Neural cell (in vitro differentiated cells): Measurements from ENCODE around the gene UNC93B1. TPM values are rescaled to one million over a fixed set of nuclear protein-coding genes. Genes with fewer than 3 reads are reported as not detected.
"Not testable (repeated sequence)": the region's sequence is repeated elsewhere in the genome, so short reads cannot be mapped to it uniquely, and the experiment has no call there.

ENCODE experiments used
- H2AFZ ChIP-seq: fragments of 200-600, 300-800 bp; sonication (generic), shearing (Covaris generic); 2 replicates; pipeline ENCODE4 v1.6.0; 2014; ENCODE audit warnings: low read depth, mild to moderate bottlenecking, antibody characterized with exemption, low read length, moderate library complexity
- H3F3A ChIP-seq: fragments of 200-600 bp; shearing (Covaris generic); 2 replicates; pipeline ENCODE4 v1.6.1; 2016; ENCODE audit warnings: mild to moderate bottlenecking, moderate library complexity, mixed read lengths, antibody characterized with exemption, low read length; ENCODE audit not compliant: insufficient read depth, poor library complexity, severe bottlenecking
- H3K27ac ChIP-seq: fragments of 200-600, 300-800 bp; sonication (generic), shearing (Covaris generic); 2 replicates; pipeline ENCODE4 v1.5.1; 2014; ENCODE audit warnings: mild to moderate bottlenecking, low read length, moderate library complexity
- H3K27me3 ChIP-seq: fragments of 300-800, 200-600 bp; sonication (generic), shearing (Covaris generic); 2 replicates; pipeline ENCODE4 v1.6.0; 2014; ENCODE audit warnings: mild to moderate bottlenecking, low read depth, low read length, moderate library complexity; ENCODE audit not compliant: insufficient read depth
- H3K36me3 ChIP-seq: fragments of 300-800, 200-600 bp; sonication (generic), shearing (Covaris generic); 2 replicates; pipeline ENCODE4 v1.5.1; 2014; ENCODE audit warnings: mild to moderate bottlenecking, antibody characterized with exemption, low read length, moderate library complexity; ENCODE audit not compliant: insufficient read depth
- H3K4me2 ChIP-seq: fragments of 300-800, 200-600 bp; sonication (generic), shearing (Covaris generic); 2 replicates; pipeline ENCODE4 v1.6.0; 2014; ENCODE audit warnings: mild to moderate bottlenecking, low read length
- H3K4me3 ChIP-seq: fragments of 300-800, 200-600 bp; sonication (generic), shearing (Covaris generic); 2 replicates; pipeline ENCODE4 v1.5.1; 2014; ENCODE audit warnings: mild to moderate bottlenecking, low read length, moderate library complexity
- H3K79me2 ChIP-seq: fragments of 200-600 bp; shearing (Covaris generic); replicated peaks from 2 replicates; pipeline ENCODE4 v1.6.0; 2014; ENCODE audit warnings: mild to moderate bottlenecking, low read length, moderate library complexity; ENCODE audit not compliant: insufficient read depth
- H3K9ac ChIP-seq: fragments of 300-800, 200-600 bp; sonication (generic), shearing (Covaris generic); 2 replicates; pipeline ENCODE4 v1.6.1; 2016; ENCODE audit warnings: mild to moderate bottlenecking, low read length, mixed read lengths
- H3K9me2 ChIP-seq: fragments of 200-600 bp; shearing (Covaris generic); 2 replicates; pipeline ENCODE4 v1.6.1; 2016; ENCODE audit warnings: mild to moderate bottlenecking, low read length, mixed read lengths; ENCODE audit not compliant: insufficient read depth
- H3K9me3 ChIP-seq: fragments of 200-600, 300-800 bp; sonication (generic), shearing (Covaris generic); 2 replicates; pipeline ENCODE4 v1.6.1; 2016; ENCODE audit warnings: mild to moderate bottlenecking, mixed run types, low read length, moderate library complexity, mixed read lengths
- H4K20me1 ChIP-seq: fragments of 200-600 bp; shearing (Covaris generic); 2 replicates; pipeline ENCODE4 v1.6.1; 2016; ENCODE audit warnings: mild to moderate bottlenecking, mixed run types; ENCODE audit not compliant: insufficient read depth
- CTCF ChIP-seq: fragments of 450-650 bp; IDR thresholded peaks from 2 replicates; pipeline ENCODE4 v1.5.1; 2014; ENCODE audit warnings: antibody characterized with exemption, mild to moderate bottlenecking, moderate library complexity; ENCODE audit not compliant: poor library complexity, severe bottlenecking
- polyA plus RNA-seq: library from polyadenylated mRNA; depleted of rRNA; stranded (reverse); fragments of >200 nt; gene quantifications from 2 replicates; pipeline ENCODE4 v1.2.3, GENCODE V29; 2014
- small RNA-seq, 3 experiments: library from RNA; depleted of rRNA; stranded (forward); fragments of <200 nt; gene quantifications; one replicate each; pipeline ENCODE3, GENCODE V24; 2012

UNC93B1 gene
- polyA plus RNA-seq, 1 donor from 2014 or later = 0.19 TPM

GRCh38 chr11:67954251-67954650 lies 49.6 kb downstream of the UNC93B1 start:
- not testable (repeated sequence) for H3F3A ChIP-seq, H3K27me3 ChIP-seq, H3K27ac ChIP-seq, H3K9ac ChIP-seq, H3K9me2 ChIP-seq, H3K9me3 ChIP-seq, H3K4me3 ChIP-seq, H3K4me2 ChIP-seq, H4K20me1 ChIP-seq, H2AFZ ChIP-seq, H3K79me2 ChIP-seq, H3K36me3 ChIP-seq

GRCh38 chr11:67950705-67951104 lies 53.2 kb downstream of the UNC93B1 start:
- not testable (repeated sequence) for H3K9ac ChIP-seq, H3F3A ChIP-seq, H3K9me2 ChIP-seq, H4K20me1 ChIP-seq, H3K27ac ChIP-seq, H3K36me3 ChIP-seq, H3K9me3 ChIP-seq, H3K4me2 ChIP-seq, H3K27me3 ChIP-seq, H3K4me3 ChIP-seq, H3K79me2 ChIP-seq, H2AFZ ChIP-seq

GRCh38 chr11:67947785-67948184 lies 56.1 kb downstream of the UNC93B1 start:
- H3K9me3 ChIP-seq, H3F3A ChIP-seq, H3K27ac ChIP-seq, H3K79me2 ChIP-seq, H3K4me2 ChIP-seq, H3K27me3 ChIP-seq, H3K9me2 ChIP-seq, H2AFZ ChIP-seq, H4K20me1 ChIP-seq, H3K4me3 ChIP-seq, H3K9ac ChIP-seq, H3K36me3 ChIP-seq: not testable (repeated sequence)

GRCh38 chr11:67946403-67946802 lies 57.5 kb downstream of the UNC93B1 start:
- H4K20me1 ChIP-seq, H3K79me2 ChIP-seq, H3K9ac ChIP-seq, H3K36me3 ChIP-seq, H3K27ac ChIP-seq, H2AFZ ChIP-seq, H3K4me2 ChIP-seq, H3F3A ChIP-seq, H3K9me2 ChIP-seq, H3K4me3 ChIP-seq, H3K9me3 ChIP-seq, H3K27me3 ChIP-seq: not testable (repeated sequence)

GRCh38 chr11:67943406-67943805 lies 60.5 kb downstream of the UNC93B1 start:
- H3K4me2 ChIP-seq, H3K4me3 ChIP-seq, H2AFZ ChIP-seq, H3K27ac ChIP-seq, H3K9me3 ChIP-seq, H3K27me3 ChIP-seq, H3K9me2 ChIP-seq, H4K20me1 ChIP-seq, H3F3A ChIP-seq, H3K36me3 ChIP-seq, H3K79me2 ChIP-seq, H3K9ac ChIP-seq: not testable (repeated sequence)
- TF ChIP-seq CTCF = peak; percentile 38

Small RNA genes within 50 kb of the gene (small RNA-seq; reads per million reads assigned to genes)
- 0 reads per million in 3 experiments for gene MIR6753

Other genes with a start within 250 kb of the UNC93B1 start
- not detected in 2 replicates for gene ALDH3B1, start 6.2 kb upstream of the UNC93B1 start, polyA plus RNA-seq
- gene NDUFS8, start 26.6 kb upstream of the UNC93B1 start, polyA plus RNA-seq = 169 and 188 TPM in 2 replicates
- 1.8 and 2.2 TPM in 2 replicates for gene TCIRG1, start 34.9 kb upstream of the UNC93B1 start, polyA plus RNA-seq
- 89.3 and 90.0 TPM in 2 replicates for gene CHKA, start 117.3 kb upstream of the UNC93B1 start, polyA plus RNA-seq
- gene KMT5B, start 209.2 kb upstream of the UNC93B1 start, polyA plus RNA-seq = 96.8 and 107 TPM in 2 replicates